SK-N-MC (cell line): ENCODE results near the gene RALGAPA2.

Source experiments
- EZH2 ChIP-seq: fragments of 200-600 bp; sonication (generic); IDR thresholded peaks from one replicate; pipeline ENCODE4 v1.6.1; 2017; ENCODE audit warnings: antibody characterized with exemption
- FOXP2 ChIP-seq: optimal IDR thresholded peaks from 2 replicates; pipeline ENCODE3; 2011; ENCODE audit warnings: mild to moderate bottlenecking, moderate library complexity; ENCODE audit not compliant: insufficient read depth; ENCODE audit errors: extremely low read length, control extremely low read depth
- POLR2AphosphoS5 ChIP-seq: IDR thresholded peaks from 2 replicates; pipeline ENCODE4 v1.6.1; 2012; ENCODE audit warnings: mild to moderate bottlenecking, low read depth, low read length, borderline replicate concordance

GRCh38 chr20:20604907-20605306 is 107.5 kb downstream of the RALGAPA2 start:
- no peak for TF ChIP-seq POLR2AphosphoS5
- no peak for TF ChIP-seq EZH2
- TF ChIP-seq FOXP2 = no peak
